HG02885 (cell line): Measurements from ENCODE around the gene PLVAP.
A peak's percentile ranks its signal among the peaks of the same experiment; 100 is the strongest.
"Not testable (repeated sequence)": the region's sequence is repeated elsewhere in the genome, so short reads cannot be mapped to it uniquely, and the experiment has no call there.

Experiments used
- ATAC-seq: cut with Tn5 transposase; IDR thresholded peaks from one replicate; pipeline ENCODE4 v1.9.1; 2021; ENCODE audit warnings: mild to moderate bottlenecking; ENCODE audit not compliant: unreplicated experiment, poor library complexity

Gene PLVAP

GRCh38 chr19:17402982-17403855 lies 26.1 kb upstream of the PLVAP start:
- ATAC-seq = no peak

GRCh38 chr19:17401628-17402027 lies 24.5 kb upstream of the PLVAP start:
- ATAC-seq = no peak

- ATAC-seq = no peak
Measured at GRCh38 chr19:17398902-17399527, 21.9 kb upstream of the PLVAP start.

- ATAC-seq = no peak
Measured at GRCh38 chr19:17394891-17395415, 17.8 kb upstream of the PLVAP start.

- ATAC-seq = no peak
Measured at GRCh38 chr19:17393914-17394313, 16.8 kb upstream of the PLVAP start, which contains the start of gene CCDC194. Gene CCDC194, minus strand, starts transcription at chr19:17394196. Its CDS starts 38 bp downstream, at chr19:17394158.

- ATAC-seq = no peak
Measured at GRCh38 chr19:17393002-17393401, 15.9 kb upstream of the PLVAP start.

GRCh38 chr19:17391371-17392151 lies 14.4 kb upstream of the PLVAP start:
- ATAC-seq = no peak

- ATAC-seq = peak; percentile 95
Measured at GRCh38 chr19:17390665-17391370, 13.7 kb upstream of the PLVAP start.

GRCh38 chr19:17389957-17390664 lies 13.0 kb upstream of the PLVAP start:
- ATAC-seq = no peak

- ATAC-seq = no peak
Measured at GRCh38 chr19:17389288-17389687, 12.1 kb upstream of the PLVAP start.

GRCh38 chr19:17385878-17386611 lies 8.9 kb upstream of the PLVAP start:
- ATAC-seq = no peak

- ATAC-seq = no peak
Measured at GRCh38 chr19:17380426-17381138, 3.4 kb upstream of the PLVAP start.

GRCh38 chr19:17379221-17379631 lies 2.1 kb upstream of the PLVAP start:
- no peak for ATAC-seq

GRCh38 chr19:17378271-17378670 lies 1.1 kb upstream of the PLVAP start:
- no peak for ATAC-seq

- peak; percentile 93 for ATAC-seq
Measured at GRCh38 chr19:17370026-17370587, 7.0 kb downstream of the PLVAP start.

- no peak for ATAC-seq
Measured at GRCh38 chr19:17365361-17365760, 11.8 kb downstream of the PLVAP start.

GRCh38 chr19:17363852-17364605 lies 13.1 kb downstream of the PLVAP start:
- ATAC-seq = not testable (repeated sequence)
